WERI-Rb-1 (cell line): Measurements from ENCODE around the gene LGALS3.

ENCODE experiments used
- DNase-seq: peaks from one replicate; pipeline ENCODE4 v3.0.0-alpha.2; 2020
- H3K27ac ChIP-seq: fragments of 250-450 bp; sonication (Bioruptor Pico); 2 replicates; pipeline ENCODE4 v1.5.1; 2020; ENCODE audit warnings: mild to moderate bottlenecking, moderate library complexity
- H3K27me3 ChIP-seq: fragments of 250-450 bp; sonication (Bioruptor Pico); 2 replicates; pipeline ENCODE4 v1.5.1; 2021; ENCODE audit warnings: mild to moderate bottlenecking, low read depth, moderate library complexity; ENCODE audit not compliant: insufficient read depth, severe bottlenecking
- H3K36me3 ChIP-seq: fragments of 250-450 bp; sonication (Bioruptor Pico); 2 replicates; pipeline ENCODE4 v1.5.1; 2020; ENCODE audit warnings: mild to moderate bottlenecking, moderate library complexity
- H3K4me3 ChIP-seq: 2 replicates; pipeline ENCODE4 v1.5.1; 2011; ENCODE audit warnings: low read depth, mild to moderate bottlenecking, control low read depth, low read length
- H3K9me3 ChIP-seq: fragments of 250-450 bp; sonication (Bioruptor Pico); 2 replicates; pipeline ENCODE4 v1.5.1; 2021; ENCODE audit warnings: mild to moderate bottlenecking, moderate library complexity; ENCODE audit not compliant: severe bottlenecking
- CTCF ChIP-seq: IDR thresholded peaks from 2 replicates; pipeline ENCODE4 v1.5.1; 2011; ENCODE audit warnings: low read depth, mild to moderate bottlenecking, control low read depth, inconsistent platforms, low read length

The LGALS3 gene

GRCh38 chr14:55122440-55122986, 6.5 kb upstream of the LGALS3 start:
- Histone ChIP-seq H3K4me3 (no peak overlapping the region), H3K36me3 (no peaks in the 10 kb centered on the region), H3K27me3 (no peaks in the 10 kb centered on the region), H3K27ac (no peak overlapping the region), H3K9me3 (no peaks in the 10 kb centered on the region)
- TF ChIP-seq CTCF = no peak
- DNase-seq = no peak

GRCh38 chr14:55123101-55123500, 6.0 kb upstream of the LGALS3 start:
- no peak for DNase-seq
- Histone ChIP-seq H3K4me3 (no peak overlapping the region), H3K27ac (no peak overlapping the region), H3K9me3 (no peaks in the 10 kb centered on the region), H3K27me3 (no peaks in the 10 kb centered on the region), H3K36me3 (no peaks in the 10 kb centered on the region)
- no peak for TF ChIP-seq CTCF

GRCh38 chr14:55123852-55124639, 5.0 kb upstream of the LGALS3 start:
- Histone ChIP-seq H3K36me3 (no peaks in the 10 kb centered on the region), H3K9me3 (no peaks in the 10 kb centered on the region), H3K27ac (no peak overlapping the region), H3K4me3 (no peak overlapping the region), H3K27me3 (peaks cover 7% of the 10 kb centered on the region)
- TF ChIP-seq CTCF = no peak
- no peak for DNase-seq

- Histone ChIP-seq H3K27me3 (peaks cover 7% of the 10 kb centered on the region), H3K27ac (no peak overlapping the region), H3K4me3 (no peak overlapping the region), H3K36me3 (no peaks in the 10 kb centered on the region), H3K9me3 (no peaks in the 10 kb centered on the region)
- no peak for DNase-seq
- TF ChIP-seq CTCF = no peak
These were observed 4.2 kb upstream of the LGALS3 start for GRCh38 chr14:55124774-55125386.

- no peak overlapping the region for H3K27ac ChIP-seq
- TF ChIP-seq CTCF = no peak
- no peaks in the 10 kb centered on the region for H3K9me3 ChIP-seq
These were observed 3.6 kb upstream of the LGALS3 start for GRCh38 chr14:55125403-55125802.

More at GRCh38 chr14:55125403-55125802, 3.6 kb upstream of the LGALS3 start:
- Histone ChIP-seq H3K27me3 (peaks cover 7% of the 10 kb centered on the region), H3K36me3 (no peaks in the 10 kb centered on the region), H3K4me3 (no peak overlapping the region)
- DNase-seq = no peak
